ENCODE data around the gene UNCX.

Gene UNCX

DNA sequence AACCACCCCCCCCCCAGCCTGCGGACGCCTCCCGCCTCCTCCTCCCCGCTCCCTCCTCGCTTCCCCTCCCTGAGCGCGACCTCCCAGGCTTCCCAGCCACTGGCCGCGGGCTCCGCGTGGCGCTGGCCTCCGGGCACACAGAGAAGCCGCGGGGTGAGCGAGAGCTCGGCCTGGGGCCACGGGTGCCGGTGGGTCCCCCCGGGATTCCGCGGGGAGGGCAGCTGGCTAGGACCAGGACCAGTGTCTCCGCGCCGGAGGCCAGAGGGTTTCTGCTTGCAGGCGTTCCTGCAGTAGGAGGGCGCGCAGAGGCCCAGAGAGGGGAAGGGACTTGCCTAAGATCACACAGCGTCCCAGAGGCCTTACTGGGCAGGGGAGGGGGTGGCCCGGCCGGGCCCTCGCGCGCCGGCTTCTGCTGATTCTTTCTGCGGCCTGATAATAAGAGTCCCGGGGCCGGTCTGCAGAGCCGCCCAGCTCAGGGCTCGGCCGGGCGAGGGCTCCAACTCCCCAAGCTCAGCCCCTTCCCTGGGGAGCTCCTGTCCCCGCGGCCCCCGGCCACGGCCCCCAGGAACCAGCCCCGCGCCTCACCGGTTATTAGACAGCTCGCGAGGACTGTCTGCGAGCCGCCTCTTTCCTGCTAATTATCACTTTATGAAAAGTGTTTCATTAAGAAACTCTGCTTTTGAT, 10.1 kb downstream of the UNCX start:
- Histone ChIP-seq H3K79me2 (ENCODE audit: control insufficient read depth, low read length) (no peaks in the 10 kb centered on the region), H3K4me2 (ENCODE audit: low read length) (no peak overlapping the region), H3K4me3 (ENCODE audit: low read length) (no peak overlapping the region), H3K36me3 (ENCODE audit: control insufficient read depth, low read length) (no peaks in the 10 kb centered on the region), H3K4me1 (ENCODE audit: control insufficient read depth, low read length) (no peaks in the 10 kb centered on the region), H4K20me1 (ENCODE audit: control insufficient read depth, insufficient read depth, low read depth, low read length) (no peaks in the 10 kb centered on the region; the same call in 1 of the 2 replicates), H3K27ac (ENCODE audit: low read depth, low read length) (no peak overlapping the region), H3K27me3 (ENCODE audit: control insufficient read depth, low read length) (peaks cover 26% of the 10 kb centered on the region), H3F3A (ENCODE audit: control insufficient read depth, insufficient read depth) (no peaks in the 10 kb centered on the region), H3K9me3 (ENCODE audit: control insufficient read depth, insufficient read depth, low read length) (no peaks in the 10 kb centered on the region), H3K9me2 (replicated peaks; ENCODE audit: control insufficient read depth, low read length) (no peaks in the 10 kb centered on the region)
- no peak for TF ChIP-seq EZH2phosphoT487 (IDR thresholded peaks at IDR 0.05; ENCODE audit: borderline replicate concordance, low read length)
- TF ChIP-seq, protein P1, sequence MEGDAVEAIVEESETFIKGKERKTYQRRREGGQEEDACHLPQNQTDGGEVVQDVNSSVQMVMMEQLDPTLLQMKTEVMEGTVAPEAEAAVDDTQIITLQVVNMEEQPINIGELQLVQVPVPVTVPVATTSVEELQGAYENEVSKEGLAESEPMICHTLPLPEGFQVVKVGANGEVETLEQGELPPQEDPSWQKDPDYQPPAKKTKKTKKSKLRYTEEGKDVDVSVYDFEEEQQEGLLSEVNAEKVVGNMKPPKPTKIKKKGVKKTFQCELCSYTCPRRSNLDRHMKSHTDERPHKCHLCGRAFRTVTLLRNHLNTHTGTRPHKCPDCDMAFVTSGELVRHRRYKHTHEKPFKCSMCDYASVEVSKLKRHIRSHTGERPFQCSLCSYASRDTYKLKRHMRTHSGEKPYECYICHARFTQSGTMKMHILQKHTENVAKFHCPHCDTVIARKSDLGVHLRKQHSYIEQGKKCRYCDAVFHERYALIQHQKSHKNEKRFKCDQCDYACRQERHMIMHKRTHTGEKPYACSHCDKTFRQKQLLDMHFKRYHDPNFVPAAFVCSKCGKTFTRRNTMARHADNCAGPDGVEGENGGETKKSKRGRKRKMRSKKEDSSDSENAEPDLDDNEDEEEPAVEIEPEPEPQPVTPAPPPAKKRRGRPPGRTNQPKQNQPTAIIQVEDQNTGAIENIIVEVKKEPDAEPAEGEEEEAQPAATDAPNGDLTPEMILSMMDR (IDR thresholded peaks at IDR 0.05; ENCODE audit: low read depth, low read length, poor library complexity, severe bottlenecking) = no peak

DNA sequence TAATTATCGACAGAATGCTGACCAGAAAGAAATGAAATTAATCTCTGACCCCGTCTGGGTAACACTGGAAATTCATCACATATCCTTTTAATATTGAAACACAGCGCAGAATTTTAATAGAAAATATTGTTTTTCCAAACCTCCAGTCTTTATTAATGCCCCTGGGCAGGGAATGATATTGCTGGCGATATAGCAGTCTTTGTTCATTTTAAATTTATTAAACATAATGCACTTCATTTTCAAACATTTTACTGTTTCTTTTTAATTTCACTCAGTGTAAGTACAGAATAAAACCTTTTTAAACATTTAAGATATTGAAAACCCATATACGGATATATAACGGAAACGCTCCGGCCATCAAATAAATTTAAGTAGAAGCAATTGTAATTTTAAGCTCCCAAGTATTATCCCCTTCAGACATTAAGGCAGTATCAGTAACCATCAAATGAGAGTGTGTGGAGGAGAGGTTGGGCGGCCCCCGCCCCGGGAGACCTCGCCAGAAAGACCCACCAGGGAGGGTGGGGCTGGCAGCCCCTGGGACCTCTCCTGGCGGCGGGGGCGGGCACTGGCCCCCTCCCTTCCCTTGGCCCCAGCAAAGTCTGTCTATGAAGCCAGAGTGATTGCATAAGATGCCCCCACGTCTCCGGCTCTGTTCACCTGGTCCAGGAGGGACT, 10.8 kb downstream of the UNCX start:
- H3K4me2 ChIP-seq (ENCODE audit: low read length) = no peak overlapping the region
- no peak overlapping the region for H3K27ac ChIP-seq (ENCODE audit: low read depth, low read length)
- H3K79me2 ChIP-seq (ENCODE audit: control insufficient read depth, low read length) = no peaks in the 10 kb centered on the region
- H3K4me1 ChIP-seq (ENCODE audit: control insufficient read depth, low read length) = no peaks in the 10 kb centered on the region
- no peaks in the 10 kb centered on the region for H3K9me2 ChIP-seq (replicated peaks; ENCODE audit: control insufficient read depth, low read length)
- TF ChIP-seq EZH2phosphoT487 (IDR thresholded peaks at IDR 0.05; ENCODE audit: borderline replicate concordance, low read length) = no peak
- TF ChIP-seq, protein P1 (IDR thresholded peaks at IDR 0.05; ENCODE audit: low read depth, low read length, poor library complexity, severe bottlenecking) = no peak
- no peaks in the 10 kb centered on the region for H3F3A ChIP-seq (ENCODE audit: control insufficient read depth, insufficient read depth)
- no peak overlapping the region for H3K4me3 ChIP-seq (ENCODE audit: low read length)
- peaks cover 26% of the 10 kb centered on the region for H3K27me3 ChIP-seq (ENCODE audit: control insufficient read depth, low read length)
- H3K9me3 ChIP-seq (ENCODE audit: control insufficient read depth, insufficient read depth, low read length) = no peaks in the 10 kb centered on the region
- no peaks in the 10 kb centered on the region for H3K36me3 ChIP-seq (ENCODE audit: control insufficient read depth, low read length)
- no peaks in the 10 kb centered on the region; the same call in 1 of the 2 replicates for H4K20me1 ChIP-seq (ENCODE audit: control insufficient read depth, insufficient read depth, low read depth, low read length)

DNA sequence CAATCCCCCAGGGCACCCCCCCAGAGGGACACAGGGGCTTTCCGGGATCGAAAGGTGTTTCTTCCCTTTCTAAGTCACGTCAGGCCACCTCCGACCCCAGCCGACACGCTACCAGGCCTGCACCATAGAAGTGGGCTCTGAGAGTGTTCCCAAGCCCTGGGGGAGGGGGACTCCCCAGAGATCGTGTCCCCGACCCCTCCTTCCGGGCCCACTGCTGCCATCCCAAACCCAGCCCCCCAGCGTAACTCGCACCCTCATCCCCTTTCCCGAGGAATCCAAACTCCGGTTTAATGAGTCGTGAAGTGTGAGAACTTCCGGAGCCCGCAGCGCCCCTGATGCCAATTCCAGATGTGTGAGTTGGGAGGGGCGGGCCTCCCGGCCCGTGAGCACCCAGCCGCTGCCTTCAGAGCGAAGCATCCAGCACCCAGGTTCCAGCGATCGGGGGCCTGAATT, 11.3 kb downstream of the UNCX start:
- H3K79me2 ChIP-seq (ENCODE audit: control insufficient read depth, low read length) = no peaks in the 10 kb centered on the region
- TF ChIP-seq EZH2phosphoT487 (IDR thresholded peaks at IDR 0.05; ENCODE audit: borderline replicate concordance, low read length) = no peak
- TF ChIP-seq, protein P1 (IDR thresholded peaks at IDR 0.05; ENCODE audit: low read depth, low read length, poor library complexity, severe bottlenecking) = no peak
- H3F3A ChIP-seq (ENCODE audit: control insufficient read depth, insufficient read depth) = no peaks in the 10 kb centered on the region
- no peaks in the 10 kb centered on the region for H3K4me1 ChIP-seq (ENCODE audit: control insufficient read depth, low read length)
- H3K9me3 ChIP-seq (ENCODE audit: control insufficient read depth, insufficient read depth, low read length) = no peaks in the 10 kb centered on the region
- H3K9me2 ChIP-seq (replicated peaks; ENCODE audit: control insufficient read depth, low read length) = no peaks in the 10 kb centered on the region
- H3K36me3 ChIP-seq (ENCODE audit: control insufficient read depth, low read length) = no peaks in the 10 kb centered on the region
- no peak overlapping the region for H3K4me3 ChIP-seq (ENCODE audit: low read length)
- H3K27ac ChIP-seq (ENCODE audit: low read depth, low read length) = no peak overlapping the region
- H4K20me1 ChIP-seq (ENCODE audit: control insufficient read depth, insufficient read depth, low read depth, low read length) = no peaks in the 10 kb centered on the region; the same call in 1 of the 2 replicates
- no peak overlapping the region for H3K4me2 ChIP-seq (ENCODE audit: low read length)
- H3K27me3 ChIP-seq (ENCODE audit: control insufficient read depth, low read length) = peaks cover 25% of the 10 kb centered on the region

Measured in DOHH2 (cell line).